HepG2 (cell line): Measurements from ENCODE around the gene USP1. TPM values are rescaled to one million over a fixed set of nuclear protein-coding genes. Genes with fewer than 3 reads are reported as not detected.

Experiments used
- ATAC-seq: fragments of 200-7000 bp; cut with Tn5 transposase; 3 replicates; pipeline ENCODE4 v1.9.1; 2020; ENCODE audit warnings: mild to moderate bottlenecking, moderate library complexity
- BruUV-seq: library from RNA; stranded (reverse); fragments of 400-500 nt; replicated peaks from 2 replicates; lab custom pipeline; 2021; lab: Mats Ljungman, UMichigan
- CTCF ChIA-PET: fragments of 300-600 bp; formaldehyde crosslinking; extraction: SDS; loops from one replicate; lab custom pipeline; 2021; ENCODE audit warnings: low total read pairs, inconsistent platforms, low intra/inter-chr PET ratio; lab: Yijun Ruan, JAX
- POLR2A ChIA-PET: fragments of 350-600 bp; sonication (Branson Sonifier 250); formaldehyde crosslinking; loops from one replicate; lab custom pipeline; 2020; ENCODE audit warnings: antibody characterized with exemption, inconsistent platforms; lab: Yijun Ruan, JAX
- DNase-seq: peaks from one replicate; pipeline ENCODE4 v3.0.0-alpha.2; 2015; ENCODE audit warnings: low spot score
- FAIRE-seq: peaks from 3 replicates; lab custom pipeline; 2011; peaks lifted over from hg19 to GRCh38; lab: Jason Lieb, UNC
- H2AFZ ChIP-seq: one replicate; pipeline ENCODE4 v1.6.1; 2011; ENCODE audit warnings: low read length, inconsistent platforms
- H3K27ac ChIP-seq: fragments of 300-600 bp; 3 replicates; pipeline ENCODE4 v1.8.0; 2011; ENCODE audit warnings: mixed run types, mild to moderate bottlenecking, mixed read lengths, low read length, inconsistent platforms; ENCODE audit not compliant: insufficient read depth; ENCODE audit errors: extremely low read length
- H3K27me3 ChIP-seq, 2 experiments: fragments of 200-600 bp in 1 of 2; 2 replicates in 1 of 2; 3 replicates in 1 of 2; pipeline versions ENCODE4 v1.6.0 to v1.8.0; 2011; ENCODE audit warnings: low read length in 2 of 2, mild to moderate bottlenecking in 2 of 2, moderate library complexity in 2 of 2, inconsistent platforms in 1 of 2; ENCODE audit not compliant: insufficient read depth in 2 of 2, control insufficient read depth in 1 of 2
- H3K36me3 ChIP-seq, 2 experiments: fragments of 200-600 bp in 1 of 2; replicated peaks in 1 of 2; 2 replicates in 1 of 2; 3 replicates in 1 of 2; pipeline versions ENCODE4 v1.5.1 to v1.8.0; 2011; ENCODE audit warnings: low read length in 2 of 2, inconsistent platforms in 1 of 2; ENCODE audit not compliant: insufficient read depth in 2 of 2, control insufficient read depth in 1 of 2
- H3K4me1 ChIP-seq: 2 replicates; pipeline ENCODE4 v1.5.1; 2012; ENCODE audit warnings: low read length, inconsistent platforms; ENCODE audit not compliant: insufficient read depth
- H3K4me2 ChIP-seq: 2 replicates; pipeline ENCODE4 v1.6.0; 2011; ENCODE audit warnings: low read depth, low read length, inconsistent platforms
- H3K4me3 ChIP-seq, 3 experiments: fragments of 200-600 bp in 1 of 3; sonication (generic), shearing (Covaris generic) in 1 of 3; replicated peaks in 1 of 3; 2 replicates each; pipeline ENCODE4 v1.5.1; 2011 to 2016; ENCODE audit warnings: low read length in 3 of 3, inconsistent platforms in 2 of 3, low read depth in 2 of 3, mild to moderate bottlenecking in 2 of 3, control low read depth in 1 of 3, mixed read lengths in 1 of 3; ENCODE audit not compliant: insufficient read depth in 1 of 3
- H3K79me2 ChIP-seq: one replicate; pipeline ENCODE4 v1.6.1; 2011; ENCODE audit warnings: low read length, inconsistent platforms; ENCODE audit not compliant: insufficient read depth
- H3K9ac ChIP-seq: 2 replicates; pipeline ENCODE4 v1.6.0; 2011; ENCODE audit warnings: mild to moderate bottlenecking, low read depth, low read length, inconsistent platforms; ENCODE audit not compliant: insufficient read depth
- H3K9me3 ChIP-seq: 2 replicates; pipeline ENCODE4 v1.5.1; 2012; ENCODE audit warnings: mild to moderate bottlenecking, low read length
- H4K20me1 ChIP-seq: 2 replicates; pipeline ENCODE4 v1.6.0; 2011; ENCODE audit warnings: inconsistent platforms, mild to moderate bottlenecking, low read length, moderate library complexity; ENCODE audit not compliant: insufficient read depth
- ATF4 ChIP-seq, 2 experiments: fragments of 450-650 bp in 1 of 2; sonication (generic) in 1 of 2; formaldehyde crosslinking; IDR thresholded peaks; 2 replicates each; pipeline versions ENCODE4 v1.5.0 to v1.8.0; 2020 to 2022; ENCODE audit warnings: mild to moderate bottlenecking in 1 of 2, missing genetic modification reagents in 1 of 2
- FOXJ3 ChIP-seq: sonication (generic); formaldehyde crosslinking; IDR thresholded peaks from 2 replicates; pipeline ENCODE4 v1.4.0; 2020; ENCODE audit warnings: missing genetic modification reagents, mild to moderate bottlenecking, borderline replicate concordance
- FUBP1 ChIP-seq: sonication (generic); formaldehyde crosslinking; IDR thresholded peaks from 2 replicates; pipeline ENCODE4 v1.5.1; 2020; ENCODE audit warnings: missing genetic modification reagents, mild to moderate bottlenecking, borderline replicate concordance
- MAFF ChIP-seq: IDR thresholded peaks from 2 replicates; pipeline ENCODE4 v1.6.1; 2011; ENCODE audit warnings: low read depth, low read length, improper control_type of control experiment
- MAFG ChIP-seq: sonication (generic); formaldehyde crosslinking; IDR thresholded peaks from 2 replicates; pipeline ENCODE4 v1.5.1; 2020; ENCODE audit warnings: mild to moderate bottlenecking, missing genetic modification reagents
- MAFK ChIP-seq, 2 experiments: IDR thresholded peaks in 1 of 2; conservative IDR thresholded peaks in 1 of 2; 2 replicates each; pipeline ENCODE4 v1.6.1; 2011; ENCODE audit warnings: improper control_type of control experiment in 2 of 2, low read length in 2 of 2
- MBD4 ChIP-seq: IDR thresholded peaks from 2 replicates; pipeline ENCODE4 v1.6.1; 2012; ENCODE audit warnings: low read length, inconsistent platforms, borderline replicate concordance
- RFX3 ChIP-seq: IDR thresholded peaks from 2 replicates; pipeline ENCODE4 v1.6.1; 2016; ENCODE audit warnings: missing biosample characterization, missing genetic modification reagents
- RORA ChIP-seq: sonication (generic); formaldehyde crosslinking; IDR thresholded peaks from 2 replicates; pipeline ENCODE4 v1.5.0; 2020; ENCODE audit warnings: mild to moderate bottlenecking, missing genetic modification reagents, moderate library complexity
- SNRNP70 ChIP-seq: fragments of 200-400 bp; formaldehyde crosslinking; IDR thresholded peaks from 2 replicates; pipeline ENCODE4 v1.6.1; 2017; ENCODE audit warnings: mild to moderate bottlenecking, low read depth, low read length, moderate library complexity
- TBP ChIP-seq: sonication (generic); formaldehyde crosslinking; IDR thresholded peaks from 2 replicates; pipeline ENCODE4 v1.5.0; 2020; ENCODE audit warnings: missing genetic modification reagents
- ZFP90 ChIP-seq: sonication (generic); formaldehyde crosslinking; IDR thresholded peaks from 2 replicates; pipeline ENCODE4 v1.8.0; 2022; ENCODE audit warnings: missing genetic modification reagents, mild to moderate bottlenecking, inconsistent platforms, borderline replicate concordance
- ZNF770 ChIP-seq: sonication (generic); formaldehyde crosslinking; IDR thresholded peaks from 2 replicates; pipeline ENCODE4 v1.5.0; 2020; ENCODE audit warnings: mild to moderate bottlenecking, missing genetic modification reagents
- WGBS: methylation state at CpG from one replicate; pipeline ENCODE4 v1.1.6; 2017; ENCODE audit warnings: low lambda C conversion rate; 5-methylcytosine and 5-hydroxymethylcytosine counted together
- in situ Hi-C: cut with HindIII; loops from 2 replicates; pipeline ENCODE4 v1.10.0; 2017; ENCODE audit warnings: low pct_unique_long_range_greater_than_20kb; ENCODE audit not compliant: extremely low pct_ligation_motif_present
- intact Hi-C: fragments of 100-400 bp; cut with micrococcal nuclease; formaldehyde crosslinking; loops from one replicate; pipeline ENCODE4 v1.10.0; 2022; ENCODE audit not compliant: unreplicated experiment
- polyA plus RNA-seq, 8 experiments: library from polyadenylated mRNA; depleted of rRNA in 3 of 8; stranded (reverse) in 7 of 8; unstranded in 1 of 8; fragments of >200 nt; fragmentation: Illumina TruSeq in 4 of 8; extraction: Trizol in 4 of 8; gene quantifications; 2 replicates each; pipeline versions ENCODE4 v1.2.1 to v1.2.3, GENCODE V29; 2011 to 2016; ENCODE audit warnings: low read depth in 4 of 8, missing spikeins in 1 of 8, mixed read lengths in 1 of 8; ENCODE audit not compliant: insufficient read depth in 1 of 8
- total RNA-seq, 5 experiments: library from RNA; depleted of rRNA; stranded (reverse); fragments of >200 nt; fragmentation: Illumina TruSeq; extraction: Trizol; gene quantifications; 2 replicates each; pipeline ENCODE4 v1.2.3, GENCODE V29; 2016; ENCODE audit warnings: low read depth in 1 of 5
- TF ChIP-seq, protein P1 (sequence below): sonication (generic); formaldehyde crosslinking; IDR thresholded peaks from 2 replicates; pipeline ENCODE4; 2020; ENCODE audit warnings: missing genetic modification reagents, mild to moderate bottlenecking, borderline replicate concordance

The USP1 gene
- total and polyA plus RNA-seq, 2 of the 13 experiments (the other 11 are each of a cell fraction or from before 2014, with no cell fraction given), result 9.0 to 64.6 TPM

GRCh38 chr1:62457955-62458354, 21.1 kb downstream of the USP1 start (continued):
- 0 out of 4 replicates have a peak, but pooled peaks of 1 of the 2 experiments have one; percentile 23 for TF ChIP-seq ATF4 (CRISPR knock-in tag; IDR thresholded peaks at IDR 0.05)
- no peak for TF ChIP-seq RFX3 (CRISPR knock-in tag)
- TF ChIP-seq, all 625 proteins: peak for 3

GRCh38 chr1:62462370-62462769, 25.5 kb downstream of the USP1 start:
- DNase-seq (no peak), ATAC-seq (no peak), FAIRE-seq (no peak)
- WGBS, result 98% methylated on average over 3 of the region's 3 CpGs
- Histone ChIP-seq H4K20me1 (no peaks in the 10 kb centered on the region), H2AFZ (no peak overlapping the region), H3K9ac (no peak overlapping the region), H3K27me3 (no peaks in the 10 kb centered on the region), H3K36me3 (peaks cover 5 to 49% of the 10 kb centered on the region in 2 experiments), H3K4me2 (no peak overlapping the region), H3K9me3 (no peaks in the 10 kb centered on the region), H3K4me3 (no peak overlapping the region), H3K79me2 (no peaks in the 10 kb centered on the region), H3K4me1 (no peaks in the 10 kb centered on the region), H3K27ac (no peak overlapping the region)
- intact Hi-C loops (no loop called here), in situ Hi-C loops (no loop called here)
- TF ChIP-seq FUBP1 (CRISPR knock-in tag), result no peak
- peak; percentile 65 to 90 for TF ChIP-seq MAFK (conservative IDR thresholded peaks at IDR 0.05 in 1 of 2, IDR thresholded peaks at IDR 0.05 in 1 of 2; ENCODE audit: low read length in 2 of 2)
- no peak for TF ChIP-seq ZNF770 (CRISPR knock-in tag)
- TF ChIP-seq, protein P1, sequence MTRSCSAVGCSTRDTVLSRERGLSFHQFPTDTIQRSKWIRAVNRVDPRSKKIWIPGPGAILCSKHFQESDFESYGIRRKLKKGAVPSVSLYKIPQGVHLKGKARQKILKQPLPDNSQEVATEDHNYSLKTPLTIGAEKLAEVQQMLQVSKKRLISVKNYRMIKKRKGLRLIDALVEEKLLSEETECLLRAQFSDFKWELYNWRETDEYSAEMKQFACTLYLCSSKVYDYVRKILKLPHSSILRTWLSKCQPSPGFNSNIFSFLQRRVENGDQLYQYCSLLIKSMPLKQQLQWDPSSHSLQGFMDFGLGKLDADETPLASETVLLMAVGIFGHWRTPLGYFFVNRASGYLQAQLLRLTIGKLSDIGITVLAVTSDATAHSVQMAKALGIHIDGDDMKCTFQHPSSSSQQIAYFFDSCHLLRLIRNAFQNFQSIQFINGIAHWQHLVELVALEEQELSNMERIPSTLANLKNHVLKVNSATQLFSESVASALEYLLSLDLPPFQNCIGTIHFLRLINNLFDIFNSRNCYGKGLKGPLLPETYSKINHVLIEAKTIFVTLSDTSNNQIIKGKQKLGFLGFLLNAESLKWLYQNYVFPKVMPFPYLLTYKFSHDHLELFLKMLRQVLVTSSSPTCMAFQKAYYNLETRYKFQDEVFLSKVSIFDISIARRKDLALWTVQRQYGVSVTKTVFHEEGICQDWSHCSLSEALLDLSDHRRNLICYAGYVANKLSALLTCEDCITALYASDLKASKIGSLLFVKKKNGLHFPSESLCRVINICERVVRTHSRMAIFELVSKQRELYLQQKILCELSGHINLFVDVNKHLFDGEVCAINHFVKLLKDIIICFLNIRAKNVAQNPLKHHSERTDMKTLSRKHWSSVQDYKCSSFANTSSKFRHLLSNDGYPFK, result no peak
- TF ChIP-seq FOXJ3 (CRISPR knock-in tag), result no peak
- no peak for TF ChIP-seq RORA
- TF ChIP-seq SNRNP70, result no peak
- TF ChIP-seq MBD4, result no peak
- no peak for TF ChIP-seq MAFG (CRISPR knock-in tag)
- TF ChIP-seq ZFP90 (CRISPR knock-in tag), result no peak
- peak; percentile 86 for TF ChIP-seq MAFF
- no peak for TF ChIP-seq TBP
- POLR2A ChIA-PET, result no interaction called here
- no TSS peak for BruUV-seq
- CTCF ChIA-PET, result no interaction called here
